ENCODE data around the gene RNF167.

The RNF167 gene

GRCh38 chr17:4980644-4981216, 40.7 kb downstream of the RNF167 start:
- H3F3A ChIP-seq (ENCODE audit: low read depth) = no peaks in the 10 kb centered on the region
- TF ChIP-seq EZH2phosphoT487 (IDR thresholded peaks at IDR 0.05; ENCODE audit: borderline replicate concordance) = no peak
- TF ChIP-seq, protein P1, sequence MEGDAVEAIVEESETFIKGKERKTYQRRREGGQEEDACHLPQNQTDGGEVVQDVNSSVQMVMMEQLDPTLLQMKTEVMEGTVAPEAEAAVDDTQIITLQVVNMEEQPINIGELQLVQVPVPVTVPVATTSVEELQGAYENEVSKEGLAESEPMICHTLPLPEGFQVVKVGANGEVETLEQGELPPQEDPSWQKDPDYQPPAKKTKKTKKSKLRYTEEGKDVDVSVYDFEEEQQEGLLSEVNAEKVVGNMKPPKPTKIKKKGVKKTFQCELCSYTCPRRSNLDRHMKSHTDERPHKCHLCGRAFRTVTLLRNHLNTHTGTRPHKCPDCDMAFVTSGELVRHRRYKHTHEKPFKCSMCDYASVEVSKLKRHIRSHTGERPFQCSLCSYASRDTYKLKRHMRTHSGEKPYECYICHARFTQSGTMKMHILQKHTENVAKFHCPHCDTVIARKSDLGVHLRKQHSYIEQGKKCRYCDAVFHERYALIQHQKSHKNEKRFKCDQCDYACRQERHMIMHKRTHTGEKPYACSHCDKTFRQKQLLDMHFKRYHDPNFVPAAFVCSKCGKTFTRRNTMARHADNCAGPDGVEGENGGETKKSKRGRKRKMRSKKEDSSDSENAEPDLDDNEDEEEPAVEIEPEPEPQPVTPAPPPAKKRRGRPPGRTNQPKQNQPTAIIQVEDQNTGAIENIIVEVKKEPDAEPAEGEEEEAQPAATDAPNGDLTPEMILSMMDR (conservative IDR thresholded peaks at IDR 0.05; ENCODE audit: low read length) = peak; percentile 81
- H2AFZ ChIP-seq (ENCODE audit: low read length) = no peak overlapping the region
- H3K9me2 ChIP-seq (replicated peaks; ENCODE audit: low read depth, low read length) = no peaks in the 10 kb centered on the region
- peaks cover under 1% of the 10 kb centered on the region; the same call in 1 of the 2 replicates for H3K79me2 ChIP-seq (ENCODE audit: insufficient read depth, low read length)
- peaks cover 8% of the 10 kb centered on the region; the same call in 1 of the 2 replicates for H3K36me3 ChIP-seq (ENCODE audit: insufficient read depth, low read length)
- H4K20me1 ChIP-seq (ENCODE audit: insufficient read depth, low read length, poor library complexity, severe bottlenecking) = no peaks in the 10 kb centered on the region
- H3K27me3 ChIP-seq (ENCODE audit: insufficient read depth, low read length, poor library complexity, severe bottlenecking) = no peaks in the 10 kb centered on the region
- peaks cover 7% of the 10 kb centered on the region for H3K4me1 ChIP-seq (ENCODE audit: insufficient read depth, low read length, poor library complexity, severe bottlenecking)
- no peaks in the 10 kb centered on the region for H3K9me3 ChIP-seq (ENCODE audit: insufficient read depth, low read depth, low read length)
- H3K9ac ChIP-seq (ENCODE audit: low read depth, low read length, poor library complexity, severe bottlenecking) = no peak overlapping the region
- no peak overlapping the region for H3K4me3 ChIP-seq (ENCODE audit: low read length, poor library complexity, severe bottlenecking)
- peak overlapping the region; percentile 21 for H3K4me2 ChIP-seq (ENCODE audit: low read depth, low read length, poor library complexity, severe bottlenecking)

DNA sequence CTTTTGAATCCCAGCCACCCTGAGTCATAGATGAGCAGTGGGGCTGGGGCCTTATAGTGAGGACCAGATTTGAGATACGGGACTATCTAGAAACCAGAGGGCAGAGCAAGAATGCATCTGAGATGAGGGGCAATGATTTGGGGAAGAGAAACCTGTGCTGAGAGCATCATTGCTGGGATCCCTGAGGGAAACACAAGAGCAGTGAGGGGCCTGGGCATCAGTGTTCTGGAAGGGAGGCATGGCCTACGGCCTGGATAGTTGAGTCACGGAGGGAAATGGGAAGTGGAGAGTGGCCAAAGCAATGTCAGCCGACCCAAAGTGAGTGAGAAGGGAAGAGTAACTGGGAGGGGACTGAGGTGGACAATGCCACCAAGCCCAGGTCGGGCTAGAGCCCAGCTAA, 42.2 kb downstream of the RNF167 start:
- Histone ChIP-seq H3K9me2 (replicated peaks; ENCODE audit: low read depth, low read length) (no peaks in the 10 kb centered on the region), H3K36me3 (ENCODE audit: insufficient read depth, low read length) (peaks cover 5% of the 10 kb centered on the region; the same call in 1 of the 2 replicates), H3K4me1 (ENCODE audit: insufficient read depth, low read length, poor library complexity, severe bottlenecking) (peaks cover 19% of the 10 kb centered on the region), H3K9ac (ENCODE audit: low read depth, low read length, poor library complexity, severe bottlenecking) (no peak overlapping the region), H3K27me3 (ENCODE audit: insufficient read depth, low read length, poor library complexity, severe bottlenecking) (no peaks in the 10 kb centered on the region), H4K20me1 (ENCODE audit: insufficient read depth, low read length, poor library complexity, severe bottlenecking) (no peaks in the 10 kb centered on the region), H3K4me2 (ENCODE audit: low read depth, low read length, poor library complexity, severe bottlenecking) (no peak overlapping the region), H3F3A (ENCODE audit: low read depth) (no peaks in the 10 kb centered on the region), H3K79me2 (ENCODE audit: insufficient read depth, low read length) (peaks cover 13% of the 10 kb centered on the region; the same call in 1 of the 2 replicates), H3K4me3 (ENCODE audit: low read length, poor library complexity, severe bottlenecking) (no peak overlapping the region), H3K9me3 (ENCODE audit: insufficient read depth, low read depth, low read length) (no peaks in the 10 kb centered on the region), H2AFZ (ENCODE audit: low read length) (no peak overlapping the region)
- TF ChIP-seq, protein P1 (conservative IDR thresholded peaks at IDR 0.05; ENCODE audit: low read length) = no peak
- no peak for TF ChIP-seq EZH2phosphoT487 (IDR thresholded peaks at IDR 0.05; ENCODE audit: borderline replicate concordance)

DNA sequence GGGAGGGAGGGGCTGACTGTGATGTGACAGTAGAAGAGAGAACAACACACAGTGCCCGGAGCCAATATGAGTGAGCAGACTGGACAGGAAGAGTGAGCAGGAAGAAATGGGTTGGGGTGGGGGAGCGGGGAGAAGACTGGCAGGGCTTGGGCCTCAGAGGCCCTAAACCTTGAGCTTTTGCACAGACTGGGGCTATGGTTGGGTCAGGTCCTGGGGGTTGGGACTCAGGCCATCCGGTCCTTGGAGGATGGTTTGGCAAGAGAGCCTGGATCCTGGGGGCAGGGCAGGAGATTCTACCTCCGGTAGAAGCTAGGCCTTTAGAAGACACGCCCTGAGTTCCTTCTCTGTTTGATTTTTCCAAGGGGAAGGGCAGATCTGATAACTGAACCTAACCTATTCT, 46.3 kb downstream of the RNF167 start:
- TF ChIP-seq, protein P1 (conservative IDR thresholded peaks at IDR 0.05; ENCODE audit: low read length) = no peak
- TF ChIP-seq EZH2phosphoT487 (IDR thresholded peaks at IDR 0.05; ENCODE audit: borderline replicate concordance) = no peak
- Histone ChIP-seq H3K9me2 (replicated peaks; ENCODE audit: low read depth, low read length) (no peaks in the 10 kb centered on the region), H3K27me3 (ENCODE audit: insufficient read depth, low read length, poor library complexity, severe bottlenecking) (no peaks in the 10 kb centered on the region), H3K4me3 (ENCODE audit: low read length, poor library complexity, severe bottlenecking) (peak overlapping the region; percentile 96), H3K4me1 (ENCODE audit: insufficient read depth, low read length, poor library complexity, severe bottlenecking) (peaks cover 32% of the 10 kb centered on the region), H3K36me3 (ENCODE audit: insufficient read depth, low read length) (peaks cover 5% of the 10 kb centered on the region; the same call in 1 of the 2 replicates), H3F3A (ENCODE audit: low read depth) (no peaks in the 10 kb centered on the region), H3K9ac (ENCODE audit: low read depth, low read length, poor library complexity, severe bottlenecking) (peak overlapping the region; percentile 91), H4K20me1 (ENCODE audit: insufficient read depth, low read length, poor library complexity, severe bottlenecking) (no peaks in the 10 kb centered on the region), H3K9me3 (ENCODE audit: insufficient read depth, low read depth, low read length) (no peaks in the 10 kb centered on the region), H3K79me2 (ENCODE audit: insufficient read depth, low read length) (peaks cover 24% of the 10 kb centered on the region; the same call in 1 of the 2 replicates), H2AFZ (ENCODE audit: low read length) (no peak overlapping the region), H3K4me2 (ENCODE audit: low read depth, low read length, poor library complexity, severe bottlenecking) (peak overlapping the region; percentile 99)

Measured in Loucy (cell line).